T-helper 1 cell treated with Interleukin-12 subunit alpha and Interleukin-12 subunit beta and Interleukin-4 antibody, amounts not matched to agents 30 μg/mL and 1 μg/mL, for 36 hours (primary cell): ENCODE data around the gene MTF2.
"Not testable (repeated sequence)": the region's sequence is repeated elsewhere in the genome, so short reads cannot be mapped to it uniquely, and the experiment has no call there.

Source experiments
- H3K27ac Mint-ChIP-seq: one replicate; pipeline ENCODE4 v1.8.0; 2021; ENCODE audit warnings: mild to moderate bottlenecking, mixed read lengths
- H3K27me3 Mint-ChIP-seq: one replicate; pipeline ENCODE4 v1.8.0; 2021; ENCODE audit warnings: low read depth, mixed read lengths
- H3K36me3 Mint-ChIP-seq: one replicate; pipeline ENCODE4 v1.8.0; 2021; ENCODE audit warnings: low read depth, mixed read lengths
- H3K4me1 Mint-ChIP-seq: one replicate; pipeline ENCODE4 v1.8.0; 2021; ENCODE audit warnings: low read depth, mixed read lengths
- H3K4me3 Mint-ChIP-seq: one replicate; pipeline ENCODE4 v1.8.0; 2021; ENCODE audit warnings: mild to moderate bottlenecking, moderate library complexity, mixed read lengths
- H3K9me3 Mint-ChIP-seq: one replicate; pipeline ENCODE4 v1.8.0; 2021; ENCODE audit warnings: mixed read lengths

The MTF2 gene

GRCh38 chr1:93078986-93079654 is at the start of gene MTF2:
Gene MTF2 (plus strand): TSS chr1:93079283. CDS start chr1:93079527, 244 bp downstream.
- Mint-ChIP-seq H3K4me1 (peaks cover 39% of the 10 kb centered on the region), H3K27ac (peak within 1 kb of the TSS; percentile 88), H3K36me3 (peaks cover 18% of the 10 kb centered on the region), H3K27me3 (peaks cover 3% of the 10 kb centered on the region), H3K4me3 (peak within 1 kb of the TSS; percentile 98), H3K9me3 (no peaks in the 10 kb centered on the region)

- peaks cover 9% of the 10 kb centered on the region for H3K27me3 Mint-ChIP-seq
- no peak overlapping the region for H3K27ac Mint-ChIP-seq
- H3K9me3 Mint-ChIP-seq = no peaks in the 10 kb centered on the region
- H3K4me3 Mint-ChIP-seq = peak overlapping the region; percentile 1
- peaks cover 21% of the 10 kb centered on the region for H3K4me1 Mint-ChIP-seq
- H3K36me3 Mint-ChIP-seq = no peaks in the 10 kb centered on the region
Observed at GRCh38 chr1:93029317-93029716, 49.8 kb upstream of the MTF2 start.

- H3K36me3 Mint-ChIP-seq, H3K9me3 Mint-ChIP-seq, H3K27ac Mint-ChIP-seq, H3K4me3 Mint-ChIP-seq, H3K27me3 Mint-ChIP-seq: not testable (repeated sequence)
- H3K4me1 Mint-ChIP-seq = peaks cover 21% of the 10 kb centered on the region
Observed at GRCh38 chr1:93030191-93030590, 48.9 kb upstream of the MTF2 start.

GRCh38 chr1:93031711-93032110 is 47.4 kb upstream of the MTF2 start:
- peaks cover 21% of the 10 kb centered on the region for H3K4me1 Mint-ChIP-seq
- H3K4me3 Mint-ChIP-seq = no peak overlapping the region
- H3K36me3 Mint-ChIP-seq = no peaks in the 10 kb centered on the region
- no peak overlapping the region for H3K27ac Mint-ChIP-seq
- no peaks in the 10 kb centered on the region for H3K27me3 Mint-ChIP-seq
- H3K9me3 Mint-ChIP-seq = no peaks in the 10 kb centered on the region

GRCh38 chr1:93033029-93033428 is 46.1 kb upstream of the MTF2 start:
- H3K9me3 Mint-ChIP-seq = no peaks in the 10 kb centered on the region

GRCh38 chr1:93033785-93034184 is 45.3 kb upstream of the MTF2 start:
- Mint-ChIP-seq H3K36me3 (no peaks in the 10 kb centered on the region), H3K27ac (no peak overlapping the region), H3K4me3 (no peak overlapping the region), H3K4me1 (peaks cover 33% of the 10 kb centered on the region), H3K27me3 (no peaks in the 10 kb centered on the region), H3K9me3 (no peaks in the 10 kb centered on the region)

More at GRCh38 chr1:93033029-93033428, 46.1 kb upstream of the MTF2 start:
- Mint-ChIP-seq H3K4me3 (no peak overlapping the region), H3K27ac (no peak overlapping the region), H3K27me3 (no peaks in the 10 kb centered on the region), H3K4me1 (peaks cover 27% of the 10 kb centered on the region), H3K36me3 (no peaks in the 10 kb centered on the region)

- H3K36me3 Mint-ChIP-seq = no peaks in the 10 kb centered on the region
- H3K27me3 Mint-ChIP-seq = no peaks in the 10 kb centered on the region
- peaks cover 33% of the 10 kb centered on the region for H3K4me1 Mint-ChIP-seq
- no peaks in the 10 kb centered on the region for H3K9me3 Mint-ChIP-seq
- H3K4me3 Mint-ChIP-seq = no peak overlapping the region
- no peak overlapping the region for H3K27ac Mint-ChIP-seq
Observed at GRCh38 chr1:93034397-93034796, 44.7 kb upstream of the MTF2 start.

GRCh38 chr1:93036672-93037071 is 42.4 kb upstream of the MTF2 start:
- H3K36me3 Mint-ChIP-seq = no peaks in the 10 kb centered on the region
- peaks cover 34% of the 10 kb centered on the region for H3K4me1 Mint-ChIP-seq
- no peaks in the 10 kb centered on the region for H3K9me3 Mint-ChIP-seq
- H3K4me3 Mint-ChIP-seq = no peak overlapping the region
- no peaks in the 10 kb centered on the region for H3K27me3 Mint-ChIP-seq
- no peak overlapping the region for H3K27ac Mint-ChIP-seq

- Mint-ChIP-seq H3K4me1 (peaks cover 37% of the 10 kb centered on the region), H3K27ac (peak overlapping the region; percentile 97), H3K9me3 (no peaks in the 10 kb centered on the region), H3K4me3 (peak overlapping the region; percentile 77), H3K36me3 (no peaks in the 10 kb centered on the region), H3K27me3 (no peaks in the 10 kb centered on the region)
Observed at GRCh38 chr1:93042187-93043056, 36.7 kb upstream of the MTF2 start.

- H3K27me3 Mint-ChIP-seq = no peaks in the 10 kb centered on the region
- H3K4me1 Mint-ChIP-seq = peaks cover 31% of the 10 kb centered on the region
- no peaks in the 10 kb centered on the region for H3K36me3 Mint-ChIP-seq
- H3K27ac Mint-ChIP-seq = peak overlapping the region; percentile 97
- H3K4me3 Mint-ChIP-seq = peak overlapping the region; percentile 77
- no peaks in the 10 kb centered on the region for H3K9me3 Mint-ChIP-seq
Observed at GRCh38 chr1:93043057-93043557, 36.0 kb upstream of the MTF2 start.

- Mint-ChIP-seq H3K27ac (no peak overlapping the region), H3K9me3 (no peaks in the 10 kb centered on the region), H3K27me3 (peaks cover 3% of the 10 kb centered on the region), H3K4me3 (no peak overlapping the region), H3K36me3 (no peaks in the 10 kb centered on the region), H3K4me1 (peaks cover 7% of the 10 kb centered on the region)
Observed at GRCh38 chr1:93047618-93048017, 31.5 kb upstream of the MTF2 start.

- H3K9me3 Mint-ChIP-seq = no peaks in the 10 kb centered on the region
- H3K4me1 Mint-ChIP-seq = no peaks in the 10 kb centered on the region
- H3K27ac Mint-ChIP-seq = no peak overlapping the region
- H3K27me3 Mint-ChIP-seq = peaks cover 12% of the 10 kb centered on the region
- no peaks in the 10 kb centered on the region for H3K36me3 Mint-ChIP-seq
- H3K4me3 Mint-ChIP-seq = no peak overlapping the region
Observed at GRCh38 chr1:93051961-93052360, 27.1 kb upstream of the MTF2 start.

- no peaks in the 10 kb centered on the region for H3K4me1 Mint-ChIP-seq
- peaks cover 32% of the 10 kb centered on the region for H3K27me3 Mint-ChIP-seq
- H3K9me3 Mint-ChIP-seq = no peaks in the 10 kb centered on the region
- no peak overlapping the region for H3K4me3 Mint-ChIP-seq
- no peak overlapping the region for H3K27ac Mint-ChIP-seq
- no peaks in the 10 kb centered on the region for H3K36me3 Mint-ChIP-seq
Observed at GRCh38 chr1:93056214-93056613, 22.9 kb upstream of the MTF2 start.

GRCh38 chr1:93056649-93057048 is 22.4 kb upstream of the MTF2 start:
- Mint-ChIP-seq H3K27me3 (peaks cover 32% of the 10 kb centered on the region), H3K4me3 (no peak overlapping the region), H3K36me3 (no peaks in the 10 kb centered on the region), H3K27ac (no peak overlapping the region), H3K9me3 (no peaks in the 10 kb centered on the region), H3K4me1 (no peaks in the 10 kb centered on the region)
